MCF 10A (cell line): ENCODE measurements around the gene CRIM1. TPM values are rescaled to one million over a fixed set of nuclear protein-coding genes. Genes with fewer than 3 reads are reported as not detected.

Experiments
- BruUV-seq: library from RNA; stranded (reverse); fragments of 400-500 nt; replicated peaks from 2 replicates; lab custom pipeline; 2021; lab: Mats Ljungman, UMichigan
- CTCF ChIA-PET: fragments of 300-600 bp; sonication (Branson Sonifier 250); formaldehyde crosslinking; extraction: SDS; loops from one replicate; lab custom pipeline; 2021; ENCODE audit warnings: antibody characterized with exemption, inconsistent platforms; lab: Yijun Ruan, JAX
- POLR2A ChIA-PET: fragments of 300-600, 350-650 bp; sonication (Branson Sonifier 250); formaldehyde crosslinking; extraction: SDS; loops from one replicate; lab custom pipeline; 2020; ENCODE audit warnings: antibody characterized with exemption, inconsistent platforms; lab: Yijun Ruan, JAX
- DNase-seq: peaks from one replicate; pipeline ENCODE4 v3.0.0-alpha.2; 2018; ENCODE audit not compliant: unreplicated experiment
- H3K27ac Mint-ChIP-seq: one replicate; pipeline ENCODE4 v1.8.0; 2022; ENCODE audit warnings: mild to moderate bottlenecking, low read depth, mixed read lengths; ENCODE audit not compliant: unreplicated experiment
- H3K27me3 Mint-ChIP-seq: one replicate; pipeline ENCODE4 v1.8.0; 2022; ENCODE audit warnings: mixed read lengths; ENCODE audit not compliant: insufficient read depth, unreplicated experiment
- H3K36me3 Mint-ChIP-seq: one replicate; pipeline ENCODE4 v1.8.0; 2022; ENCODE audit warnings: mild to moderate bottlenecking, moderate library complexity, mixed read lengths; ENCODE audit not compliant: insufficient read depth, unreplicated experiment
- H3K4me1 Mint-ChIP-seq: one replicate; pipeline ENCODE4 v1.8.0; 2022; ENCODE audit warnings: mixed read lengths; ENCODE audit not compliant: insufficient read depth, unreplicated experiment
- H3K4me3 Mint-ChIP-seq: one replicate; pipeline ENCODE4 v1.8.0; 2022; ENCODE audit warnings: mild to moderate bottlenecking, moderate library complexity, mixed read lengths; ENCODE audit not compliant: unreplicated experiment
- H3K9me3 Mint-ChIP-seq: one replicate; pipeline ENCODE4 v1.8.0; 2022; ENCODE audit warnings: mixed read lengths; ENCODE audit not compliant: unreplicated experiment
- CTCF ChIP-seq: fragments of 200-600 bp; IDR thresholded peaks from one replicate; pipeline ENCODE4 v1.8.0; 2022; ENCODE audit warnings: antibody characterized with exemption, mild to moderate bottlenecking; ENCODE audit not compliant: unreplicated experiment
- intact Hi-C: fragments of 100-400 bp; cut with micrococcal nuclease; formaldehyde crosslinking; loops from 2 replicates; pipeline ENCODE4 v1.14.1; 2022
- total RNA-seq: library from RNA; stranded (reverse); gene quantifications from 2 replicates; pipeline ENCODE4 v1.2.3, GENCODE V29; 2022

Gene CRIM1
- total RNA-seq, 1 experiment from 2014 or later = 185 TPM

GRCh38 chr2:36587556-36587955 is 232.0 kb downstream of the CRIM1 start:
- Mint-ChIP-seq H3K4me1 (peaks cover 20% of the 10 kb centered on the region), H3K27me3 (no peaks in the 10 kb centered on the region), H3K27ac (no peak overlapping the region), H3K4me3 (no peak overlapping the region), H3K9me3 (no peaks in the 10 kb centered on the region), H3K36me3 (peaks cover 34% of the 10 kb centered on the region)
- BruUV-seq = no TSS peak
- ChIA-PET POLR2A (no interaction called here), CTCF (interaction anchor here (0.8 kb wide), 1 partner anchor 24 kb away, joined by 3 read pairs; no protein-coding TSS in a partner anchor)
- TF ChIP-seq CTCF = no peak
- no peak for DNase-seq
- intact Hi-C loops = no loop called here

GRCh38 chr2:36589230-36589630 is 233.7 kb downstream of the CRIM1 start:
- CTCF ChIA-PET = interaction anchor here (0.6 kb wide), 1 partner anchor 661 kb away, joined by 3 read pairs; no protein-coding TSS in a partner anchor
- POLR2A ChIA-PET = no interaction called here
- DNase-seq = no peak
- no TSS peak for BruUV-seq
- no peaks in the 10 kb centered on the region for H3K27me3 Mint-ChIP-seq
- no peak overlapping the region for H3K4me3 Mint-ChIP-seq
- H3K36me3 Mint-ChIP-seq = peaks cover 23% of the 10 kb centered on the region
- no peak for TF ChIP-seq CTCF
- intact Hi-C loops = no loop called here
- H3K4me1 Mint-ChIP-seq = peaks cover 21% of the 10 kb centered on the region
- H3K9me3 Mint-ChIP-seq = no peaks in the 10 kb centered on the region
- no peak overlapping the region for H3K27ac Mint-ChIP-seq

- no peak for DNase-seq
- no peak overlapping the region for H3K27ac Mint-ChIP-seq
- no peaks in the 10 kb centered on the region for H3K27me3 Mint-ChIP-seq
- ChIA-PET POLR2A (no interaction called here), CTCF (interaction anchor here (0.7 kb wide), 1 partner anchor 242 kb away, joined by 3 read pairs; no protein-coding TSS in a partner anchor)
- no TSS peak for BruUV-seq
- peaks cover 4% of the 10 kb centered on the region for H3K36me3 Mint-ChIP-seq
- no peaks in the 10 kb centered on the region for H3K9me3 Mint-ChIP-seq
- no peak for TF ChIP-seq CTCF
- H3K4me3 Mint-ChIP-seq = no peak overlapping the region
- intact Hi-C loops = loop anchor here (5.0 kb wide), 1 partner anchor 67 kb away; no protein-coding TSS in a partner anchor
- H3K4me1 Mint-ChIP-seq = peaks cover 40% of the 10 kb centered on the region
Observed at GRCh38 chr2:36594849-36595248, 239.3 kb downstream of the CRIM1 start.

GRCh38 chr2:36596397-36596796 is 240.8 kb downstream of the CRIM1 start:
- ChIA-PET POLR2A (interaction anchor here (1.0 to 1.4 kb wide), 3 partner anchors 11 to 709 kb away, joined by 3 to 5 read pairs (median 3); no protein-coding TSS in a partner anchor), CTCF (no interaction called here)
- no peak for DNase-seq
- Mint-ChIP-seq H3K4me3 (peak overlapping the region; percentile 97), H3K27ac (no peak overlapping the region), H3K36me3 (peaks cover 4% of the 10 kb centered on the region), H3K4me1 (peaks cover 34% of the 10 kb centered on the region), H3K27me3 (no peaks in the 10 kb centered on the region), H3K9me3 (no peaks in the 10 kb centered on the region)
- BruUV-seq = no TSS peak
- intact Hi-C loops = loop anchor here (5.0 kb wide), 1 partner anchor 66 kb away; no protein-coding TSS in a partner anchor
- no peak for TF ChIP-seq CTCF
